Fibroblast of skin of abdomen (primary cell): ENCODE measurements around the gene ASB13.

Experiments used
- DNase-seq: peaks from one replicate; pipeline ENCODE4 v3.0.0-alpha.2; 2013

Gene ASB13

GRCh38 chr10:5647507-5648240, 18.7 kb downstream of the ASB13 start:
- DNase-seq: no peak

GRCh38 chr10:5645944-5646617, 20.3 kb downstream of the ASB13 start:
- DNase-seq: no peak

GRCh38 chr10:5645375-5645774, 21.0 kb downstream of the ASB13 start:
- DNase-seq: no peak

GRCh38 chr10:5644930-5645329, 21.5 kb downstream of the ASB13 start:
- DNase-seq: no peak

- DNase-seq: peak; percentile 72
These were observed 22.9 kb downstream of the ASB13 start for GRCh38 chr10:5643346-5644067.

- DNase-seq: no peak
These were observed 24.9 kb downstream of the ASB13 start for GRCh38 chr10:5641501-5641900.

- DNase-seq: no peak
These were observed 25.9 kb downstream of the ASB13 start for GRCh38 chr10:5640501-5640900.

- no peak for DNase-seq
These were observed 26.4 kb downstream of the ASB13 start for GRCh38 chr10:5640036-5640435.

GRCh38 chr10:5639066-5639465, 27.3 kb downstream of the ASB13 start:
- DNase-seq: no peak

GRCh38 chr10:5638494-5638893, 27.9 kb downstream of the ASB13 start:
- no peak for DNase-seq

- no peak for DNase-seq
These were observed 31.5 kb downstream of the ASB13 start for GRCh38 chr10:5634918-5635317.

- DNase-seq: no peak
These were observed 33.1 kb downstream of the ASB13 start for GRCh38 chr10:5633166-5633749.

- DNase-seq: no peak
These were observed 33.9 kb downstream of the ASB13 start for GRCh38 chr10:5632446-5632845.

GRCh38 chr10:5631936-5632335, 34.5 kb downstream of the ASB13 start:
- no peak for DNase-seq

GRCh38 chr10:5630112-5630436, 36.3 kb downstream of the ASB13 start:
- DNase-seq: no peak

GRCh38 chr10:5629303-5630111, 36.9 kb downstream of the ASB13 start:
- peak; percentile 85 for DNase-seq

GRCh38 chr10:5628451-5629302, 37.7 kb downstream of the ASB13 start:
- DNase-seq: peak; percentile 50

- DNase-seq: no peak
These were observed 38.8 kb downstream of the ASB13 start for GRCh38 chr10:5627486-5628044.

GRCh38 chr10:5625992-5626777, 40.2 kb downstream of the ASB13 start:
- DNase-seq: no peak

GRCh38 chr10:5624701-5625100, 41.7 kb downstream of the ASB13 start:
- no peak for DNase-seq
